Muscle of back (tissue), 11 donors: Measurements from ENCODE around the gene TRAF3. TPM values are rescaled to one million over a fixed set of nuclear protein-coding genes. Genes with fewer than 3 reads are reported as not detected.
A peak's percentile ranks its signal among the peaks of the same experiment; 100 is the strongest.
"Not testable (repeated sequence)": the region's sequence is repeated elsewhere in the genome, so short reads cannot be mapped to it uniquely, and the experiment has no call there.

Experiments used
- DNase-seq, 3 donors: peaks; one replicate each; pipeline versions ENCODE4 v3.0.0 to v3.0.0-alpha.2; 2013
- polyA plus RNA-seq, 10 donors: library from polyadenylated mRNA; unstranded; fragments of 120-200 nt; gene quantifications; one replicate each; pipeline ENCODE4 v1.2.1, GENCODE V29; 2013; ENCODE audit not compliant: insufficient read length in 10 of 10

Gene TRAF3
- polyA plus RNA-seq, 10 donors: 10.9 to 18.9 (median 12.5) TPM

GRCh38 chr14:102920998-102921304, 143.7 kb downstream of the TRAF3 start:
- DNase-seq: no peak

GRCh38 chr14:102922490-102923200, 145.4 kb downstream of the TRAF3 start, which contains the start of gene AMN:
Gene AMN (plus strand): TSS chr14:102922663. CDS start chr14:102922689, 26 bp downstream.
- DNase-seq: peak in 1 of 3 donors; percentile 43

GRCh38 chr14:102923201-102923924, 146.1 kb downstream of the TRAF3 start:
- DNase-seq: no peak

- no peak for DNase-seq
These were observed 146.8 kb downstream of the TRAF3 start for GRCh38 chr14:102923925-102924486.

- DNase-seq: no peak
These were observed 147.7 kb downstream of the TRAF3 start for GRCh38 chr14:102924632-102925588.

GRCh38 chr14:102925646-102926045, 148.4 kb downstream of the TRAF3 start:
- no peak for DNase-seq

GRCh38 chr14:102926104-102926503, 148.9 kb downstream of the TRAF3 start:
- no peak for DNase-seq

GRCh38 chr14:102926840-102927239, 149.6 kb downstream of the TRAF3 start:
- DNase-seq: not testable (repeated sequence)

GRCh38 chr14:102927346-102927877, 150.2 kb downstream of the TRAF3 start:
- DNase-seq: no peak

- DNase-seq: peak in 1 of 3 donors; percentile 58
These were observed 150.7 kb downstream of the TRAF3 start for GRCh38 chr14:102927878-102928411.

GRCh38 chr14:102928412-102929240, 151.4 kb downstream of the TRAF3 start:
- DNase-seq: peak in 2 of 3 donors; percentile 46 to 75

- peak in 1 of 3 donors; percentile 38 for DNase-seq
These were observed 152.2 kb downstream of the TRAF3 start for GRCh38 chr14:102929241-102930137.

GRCh38 chr14:102930138-102930752, 153.0 kb downstream of the TRAF3 start:
- DNase-seq: no peak

- DNase-seq: no peak
These were observed 153.7 kb downstream of the TRAF3 start for GRCh38 chr14:102930753-102931579.

GRCh38 chr14:102931580-102932285, 154.5 kb downstream of the TRAF3 start:
- DNase-seq: no peak

GRCh38 chr14:102932484-102933248, 155.4 kb downstream of the TRAF3 start:
- DNase-seq: no peak
